IPS-15b (cell line): ENCODE measurements around the gene KRT72.

Source experiments
- H3K27me3 ChIP-seq: one replicate; pipeline ENCODE4 v1.6.1; 2013; ENCODE audit warnings: low read length; ENCODE audit not compliant: control insufficient read depth, insufficient read depth
- H3K36me3 ChIP-seq: one replicate; pipeline ENCODE4 v1.6.1; 2013; ENCODE audit warnings: low read length; ENCODE audit not compliant: control insufficient read depth, insufficient read depth
- H3K4me1 ChIP-seq: one replicate; pipeline ENCODE4 v1.6.1; 2013; ENCODE audit warnings: mild to moderate bottlenecking, low read length; ENCODE audit not compliant: control insufficient read depth, insufficient read depth
- H3K4me3 ChIP-seq: one replicate; pipeline ENCODE4 v1.5.1; 2013; ENCODE audit warnings: low read depth, low read length
- H3K9ac ChIP-seq: one replicate; pipeline ENCODE4 v1.6.1; 2013; ENCODE audit warnings: low read depth, mild to moderate bottlenecking, low read length
- H3K9me3 ChIP-seq: one replicate; pipeline ENCODE4 v1.6.1; 2013; ENCODE audit warnings: mild to moderate bottlenecking, low read length; ENCODE audit not compliant: control insufficient read depth, insufficient read depth

KRT72 gene

DNA sequence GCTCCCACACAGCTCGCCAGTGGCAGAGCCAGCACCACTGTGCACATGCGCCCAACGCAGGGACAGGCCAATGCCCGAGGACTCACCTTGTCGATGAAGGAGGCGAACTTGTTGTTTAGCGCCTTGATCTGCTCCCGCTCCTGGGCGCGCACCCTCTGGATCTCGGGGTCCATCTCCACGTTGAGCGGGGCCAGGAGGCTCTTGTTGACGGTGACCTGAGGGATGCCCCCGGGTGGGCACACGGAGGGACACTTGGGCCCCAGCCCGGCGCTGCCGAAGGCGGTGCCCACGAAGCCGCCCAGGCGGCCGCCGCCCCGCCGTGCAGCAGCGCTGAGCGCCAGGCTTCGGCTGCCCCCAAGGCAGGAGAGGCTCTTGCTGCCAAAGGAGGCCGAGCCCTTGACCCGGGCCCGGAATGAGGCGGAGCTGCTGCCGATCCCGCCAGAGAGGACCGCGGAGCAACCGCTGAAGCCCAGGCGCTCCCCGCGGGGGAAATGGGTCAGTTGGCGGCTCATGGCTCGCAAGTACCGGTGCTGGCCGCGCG, at the start of gene KRT72:
KRT72 (minus strand) TSS at position 523 of the 541 bp plus-strand sequence; CDS start at position 512, 11 bp downstream.
- Histone ChIP-seq H3K4me1 (no peaks in the 10 kb centered on the region), H3K9me3 (no peaks in the 10 kb centered on the region), H3K36me3 (no peaks in the 10 kb centered on the region), H3K9ac (no peak within 1 kb of the TSS), H3K4me3 (no peak within 1 kb of the TSS), H3K27me3 (peaks cover 4% of the 10 kb centered on the region)

GRCh38 chr12:52650520-52651081, 49.3 kb upstream of the KRT72 start:
- no peak overlapping the region for H3K4me3 ChIP-seq
- no peaks in the 10 kb centered on the region for H3K4me1 ChIP-seq
- H3K27me3 ChIP-seq, result no peaks in the 10 kb centered on the region
- H3K9ac ChIP-seq, result no peak overlapping the region
- no peaks in the 10 kb centered on the region for H3K9me3 ChIP-seq
- H3K36me3 ChIP-seq, result no peaks in the 10 kb centered on the region

DNA sequence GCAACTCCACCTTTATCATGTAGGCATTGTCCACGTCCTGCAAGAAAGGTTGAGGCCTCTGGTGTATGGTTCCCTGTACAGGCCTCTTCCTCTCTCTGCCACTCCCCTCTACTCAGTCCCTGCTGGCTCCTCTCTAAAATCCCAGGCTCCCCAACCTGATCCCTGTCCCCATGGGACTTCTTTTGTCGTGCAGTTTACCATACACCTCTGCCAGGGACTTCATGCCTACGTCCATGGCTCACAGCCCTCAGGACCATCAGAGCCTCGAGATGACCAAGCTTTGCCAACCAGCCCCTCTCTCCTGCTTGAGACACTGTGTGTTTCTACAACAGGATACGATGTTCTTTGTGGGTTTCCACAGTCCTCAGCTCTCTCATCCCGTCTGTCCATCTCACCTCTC, 47.8 kb upstream of the KRT72 start:
- H3K9me3 ChIP-seq, result no peaks in the 10 kb centered on the region
- no peaks in the 10 kb centered on the region for H3K36me3 ChIP-seq
- no peak overlapping the region for H3K4me3 ChIP-seq
- no peak overlapping the region for H3K9ac ChIP-seq
- H3K27me3 ChIP-seq, result no peaks in the 10 kb centered on the region
- H3K4me1 ChIP-seq, result no peaks in the 10 kb centered on the region

DNA sequence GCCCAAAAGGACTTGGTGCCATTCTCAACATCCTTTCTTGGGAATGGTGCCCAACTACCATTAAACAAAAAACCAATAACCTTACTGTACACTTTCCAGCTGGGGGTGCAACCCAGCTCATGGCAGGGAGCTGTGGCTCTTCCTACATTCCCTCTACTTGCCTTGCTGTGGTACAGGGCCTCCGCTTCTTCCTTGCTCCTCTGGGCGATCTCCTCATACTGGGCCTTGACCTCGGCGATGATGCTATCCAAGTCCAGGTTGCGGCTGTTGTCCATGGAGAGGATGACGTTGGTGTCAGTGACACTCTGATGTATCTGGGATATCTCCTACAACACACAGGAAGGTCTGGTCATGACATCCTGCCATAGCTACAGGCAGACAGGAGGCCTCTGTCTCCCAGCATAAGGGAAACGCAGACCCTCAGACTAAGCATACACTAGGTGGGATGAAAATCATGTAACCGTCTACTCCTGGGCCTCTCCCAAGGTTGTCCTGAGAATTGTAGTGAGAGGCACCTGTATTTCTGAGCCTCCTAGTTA, 46.8 kb upstream of the KRT72 start:
- Histone ChIP-seq H3K4me1 (no peaks in the 10 kb centered on the region), H3K9me3 (no peaks in the 10 kb centered on the region), H3K9ac (no peak overlapping the region), H3K4me3 (no peak overlapping the region), H3K36me3 (no peaks in the 10 kb centered on the region), H3K27me3 (no peaks in the 10 kb centered on the region)

DNA sequence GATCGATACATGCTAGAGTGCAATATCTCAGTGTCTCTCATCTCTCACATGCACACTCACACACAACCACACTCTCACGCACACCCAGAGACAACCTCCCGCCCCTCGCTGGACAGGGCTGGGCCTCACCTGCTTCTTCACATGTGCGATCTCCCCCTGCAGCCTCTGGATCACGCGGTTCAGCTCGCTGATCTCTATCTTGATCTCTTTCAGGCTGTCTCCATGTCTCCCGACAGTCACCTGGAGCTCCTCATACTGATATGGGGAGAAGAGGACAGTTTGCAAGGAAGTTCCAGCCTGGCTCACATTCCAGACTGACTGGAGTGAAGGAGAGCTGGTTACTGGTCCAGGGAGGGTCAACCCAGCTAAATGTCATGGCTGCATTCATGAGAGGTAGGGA, 46.3 kb upstream of the KRT72 start:
- Histone ChIP-seq H3K27me3 (no peaks in the 10 kb centered on the region), H3K36me3 (no peaks in the 10 kb centered on the region), H3K9me3 (no peaks in the 10 kb centered on the region)

DNA sequence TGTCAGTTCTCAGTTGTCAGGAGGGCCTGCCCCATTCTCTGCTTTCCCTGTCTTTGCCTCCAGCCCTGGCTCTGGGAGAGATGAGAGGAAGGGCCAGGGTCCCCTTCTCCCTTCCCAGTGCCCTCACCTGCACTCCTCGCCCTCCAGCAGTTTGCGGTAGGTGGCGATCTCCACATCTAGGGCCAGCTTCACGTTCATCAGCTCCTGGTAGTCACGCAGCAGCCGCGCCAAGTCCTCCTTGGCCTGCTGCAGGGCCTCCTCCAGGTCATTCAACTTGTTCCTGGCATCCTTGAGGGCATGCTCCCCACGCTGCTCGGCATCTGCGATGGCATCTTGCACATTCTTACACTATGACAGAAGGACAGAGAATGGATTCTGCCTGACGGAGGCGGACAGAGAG, 45.4 kb upstream of the KRT72 start:
- Histone ChIP-seq H3K27me3 (no peaks in the 10 kb centered on the region), H3K4me1 (no peaks in the 10 kb centered on the region), H3K9ac (no peak overlapping the region), H3K36me3 (no peaks in the 10 kb centered on the region), H3K4me3 (no peak overlapping the region), H3K9me3 (no peaks in the 10 kb centered on the region)

More for the DNA sequence above, 46.3 kb upstream of the KRT72 start:
- Histone ChIP-seq H3K4me3 (no peak overlapping the region), H3K9ac (no peak overlapping the region), H3K4me1 (no peaks in the 10 kb centered on the region)

GRCh38 chr12:52645982-52646381, 44.7 kb upstream of the KRT72 start:
- H3K9me3 ChIP-seq, result no peaks in the 10 kb centered on the region
- H3K27me3 ChIP-seq, result no peaks in the 10 kb centered on the region
- no peaks in the 10 kb centered on the region for H3K4me1 ChIP-seq
- H3K36me3 ChIP-seq, result no peaks in the 10 kb centered on the region
- H3K9ac ChIP-seq, result no peak overlapping the region
- no peak overlapping the region for H3K4me3 ChIP-seq

GRCh38 chr12:52645120-52645761, 44.0 kb upstream of the KRT72 start:
- Histone ChIP-seq H3K4me1 (no peaks in the 10 kb centered on the region), H3K4me3 (no peak overlapping the region), H3K9me3 (no peaks in the 10 kb centered on the region), H3K36me3 (no peaks in the 10 kb centered on the region), H3K27me3 (no peaks in the 10 kb centered on the region), H3K9ac (no peak overlapping the region)

GRCh38 chr12:52644078-52644415, 42.8 kb upstream of the KRT72 start:
- H3K4me3 ChIP-seq, result no peak overlapping the region
- H3K4me1 ChIP-seq, result no peaks in the 10 kb centered on the region
- H3K9me3 ChIP-seq, result no peaks in the 10 kb centered on the region
- H3K27me3 ChIP-seq, result no peaks in the 10 kb centered on the region
- no peaks in the 10 kb centered on the region for H3K36me3 ChIP-seq
- H3K9ac ChIP-seq, result no peak overlapping the region

DNA sequence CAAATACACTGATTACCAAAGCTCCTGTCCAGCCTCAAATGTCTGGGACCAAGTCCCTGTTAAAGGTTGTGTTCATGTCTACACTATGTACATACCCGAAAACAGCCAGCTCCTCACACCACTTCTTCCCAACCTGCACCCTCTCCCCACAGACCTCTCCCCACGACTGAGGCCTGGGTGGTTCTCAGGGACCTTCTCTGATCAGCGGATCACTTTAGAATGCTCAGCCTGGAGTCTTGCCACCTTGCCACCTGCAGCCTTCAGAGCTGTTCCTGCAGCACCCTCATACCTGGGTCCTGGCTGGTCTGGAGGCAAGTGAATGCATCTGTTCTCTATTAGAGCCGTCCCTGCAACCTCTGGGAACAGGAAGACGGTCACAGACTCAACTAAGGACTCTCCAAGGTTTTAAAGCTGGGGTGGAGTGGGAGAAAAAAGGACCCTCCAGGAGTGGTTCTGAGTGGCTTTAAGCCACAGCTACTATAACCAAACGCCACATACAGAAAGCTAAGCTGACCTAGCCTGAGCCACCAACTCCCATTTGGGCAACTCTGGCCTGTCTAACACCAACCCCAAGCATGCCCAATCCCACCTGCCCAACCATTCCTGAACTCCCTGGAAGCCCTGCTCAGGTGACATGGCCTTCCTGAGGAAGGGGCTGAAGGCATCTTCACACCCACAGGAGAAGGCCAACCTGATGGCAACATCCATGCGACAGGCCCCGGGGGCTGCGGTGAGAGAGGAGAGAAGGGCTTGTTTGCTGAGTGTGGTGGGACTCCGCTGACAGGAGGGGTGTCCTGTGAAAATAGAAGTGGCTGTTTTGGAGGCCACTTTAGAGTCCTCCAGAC, 42.2 kb upstream of the KRT72 start:
- no peaks in the 10 kb centered on the region for H3K9me3 ChIP-seq
- H3K4me3 ChIP-seq, result no peak overlapping the region
- H3K36me3 ChIP-seq, result no peaks in the 10 kb centered on the region
- no peak overlapping the region for H3K9ac ChIP-seq
- no peaks in the 10 kb centered on the region for H3K4me1 ChIP-seq
- no peaks in the 10 kb centered on the region for H3K27me3 ChIP-seq

- H3K4me1 ChIP-seq, result no peaks in the 10 kb centered on the region
Observed at GRCh38 chr12:52641468-52641867, 40.2 kb upstream of the KRT72 start.

More at GRCh38 chr12:52641468-52641867, 40.2 kb upstream of the KRT72 start:
- Histone ChIP-seq H3K9me3 (no peaks in the 10 kb centered on the region), H3K9ac (no peak overlapping the region), H3K27me3 (no peaks in the 10 kb centered on the region), H3K4me3 (no peak overlapping the region), H3K36me3 (no peaks in the 10 kb centered on the region)
